Activated naive CD8-positive, alpha-beta T cell treated with anti-CD3 and anti-CD28 coated beads for 36 hours (primary cell): ENCODE results near the gene GCH1. TPM values are rescaled to one million over a fixed set of nuclear protein-coding genes. Genes with fewer than 3 reads are reported as not detected.
A peak's percentile ranks its signal among the peaks of the same experiment; 100 is the strongest.
"Not testable (repeated sequence)": the region's sequence is repeated elsewhere in the genome, so short reads cannot be mapped to it uniquely, and the experiment has no call there.

Experiments
- DNase-seq: peaks from one replicate; pipeline ENCODE4 v3.0.0; 2021
- H3K27ac Mint-ChIP-seq: one replicate; pipeline ENCODE4 v1.8.0; 2022; ENCODE audit warnings: mild to moderate bottlenecking, moderate library complexity, mixed read lengths
- H3K27me3 Mint-ChIP-seq: one replicate; pipeline ENCODE4 v1.8.0; 2022; ENCODE audit warnings: mild to moderate bottlenecking, mixed read lengths
- H3K36me3 Mint-ChIP-seq: one replicate; pipeline ENCODE4 v1.8.0; 2021; ENCODE audit warnings: mild to moderate bottlenecking, mixed read lengths
- H3K4me1 Mint-ChIP-seq: one replicate; pipeline ENCODE4 v1.8.0; 2021; ENCODE audit warnings: mixed read lengths
- H3K4me3 Mint-ChIP-seq: one replicate; pipeline ENCODE4 v1.8.0; 2022; ENCODE audit warnings: mild to moderate bottlenecking, moderate library complexity, mixed read lengths
- H3K9me3 Mint-ChIP-seq: one replicate; pipeline ENCODE4 v1.8.0; 2022; ENCODE audit warnings: mixed read lengths
- total RNA-seq, 2 experiments: library from RNA; stranded (reverse); gene quantifications; one replicate each; pipeline ENCODE4 v1.2.3, GENCODE V29; 2021

GCH1 gene
- total RNA-seq, 2 experiments from 2014 or later, result 45.9 to 47.5 TPM

DNA sequence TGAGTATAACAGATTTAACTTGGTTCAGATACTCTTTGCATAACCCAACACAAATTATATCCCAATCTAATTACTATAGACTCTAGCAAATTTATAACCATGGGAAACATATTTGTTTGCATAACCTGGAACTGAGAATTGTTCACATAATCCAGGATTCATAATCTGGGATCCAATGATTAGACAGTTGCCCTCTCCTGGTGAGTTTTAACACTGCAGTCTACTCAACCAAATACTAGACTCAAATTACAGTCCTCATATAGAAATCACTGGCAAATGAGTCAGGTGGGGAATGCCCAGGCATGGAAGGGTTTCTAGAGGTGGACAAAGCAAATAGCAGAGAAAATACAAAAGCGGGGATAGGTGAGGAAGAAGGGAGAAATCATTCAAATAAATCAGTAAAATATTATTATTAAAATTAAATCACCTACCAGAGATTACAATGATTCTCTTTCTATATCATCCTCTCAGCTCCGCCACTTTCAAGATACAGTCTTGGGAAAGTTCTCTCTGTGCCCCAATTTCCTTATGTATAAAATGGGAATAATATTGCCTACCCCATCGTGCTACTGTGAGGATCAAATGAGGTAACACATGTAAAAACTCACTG, 9.4 kb downstream of the GCH1 start:
- Mint-ChIP-seq H3K9me3 (no peaks in the 10 kb centered on the region), H3K4me1 (peaks cover 39% of the 10 kb centered on the region), H3K4me3 (no peak overlapping the region), H3K36me3 (peaks cover 13% of the 10 kb centered on the region), H3K27ac (no peak overlapping the region), H3K27me3 (no peaks in the 10 kb centered on the region)
- no peak for DNase-seq

- Mint-ChIP-seq H3K9me3 (no peaks in the 10 kb centered on the region), H3K27ac (no peak overlapping the region), H3K27me3 (no peaks in the 10 kb centered on the region), H3K36me3 (peaks cover 7% of the 10 kb centered on the region), H3K4me1 (peaks cover 45% of the 10 kb centered on the region), H3K4me3 (no peak overlapping the region)
- DNase-seq, result no peak
Measured at GRCh38 chr14:54891471-54892245, 11.0 kb downstream of the GCH1 start.

DNA sequence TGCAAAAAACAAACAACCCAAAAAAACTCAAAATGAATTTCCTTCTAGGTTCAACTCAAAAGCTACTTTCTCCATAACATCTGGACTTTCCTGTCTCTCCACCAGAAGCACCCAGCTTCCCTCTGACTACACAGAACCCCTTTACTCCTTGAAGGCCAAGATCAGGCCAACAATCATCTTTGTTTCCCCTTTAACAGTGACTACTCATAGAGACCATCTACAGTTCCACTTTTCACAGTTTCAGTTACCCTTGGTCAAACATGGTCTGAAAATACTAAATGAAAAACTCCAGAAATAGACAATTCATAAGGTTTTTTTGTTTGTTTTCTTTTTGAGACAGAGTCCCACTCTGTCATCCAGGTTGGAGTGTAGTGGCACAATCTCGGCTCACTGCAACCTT, 11.8 kb downstream of the GCH1 start:
- DNase-seq, result no peak
- Mint-ChIP-seq H3K27ac (no peak overlapping the region), H3K27me3 (no peaks in the 10 kb centered on the region), H3K36me3 (peaks cover 4% of the 10 kb centered on the region), H3K9me3 (no peaks in the 10 kb centered on the region), H3K4me1 (peaks cover 43% of the 10 kb centered on the region), H3K4me3 (no peak overlapping the region)

DNA sequence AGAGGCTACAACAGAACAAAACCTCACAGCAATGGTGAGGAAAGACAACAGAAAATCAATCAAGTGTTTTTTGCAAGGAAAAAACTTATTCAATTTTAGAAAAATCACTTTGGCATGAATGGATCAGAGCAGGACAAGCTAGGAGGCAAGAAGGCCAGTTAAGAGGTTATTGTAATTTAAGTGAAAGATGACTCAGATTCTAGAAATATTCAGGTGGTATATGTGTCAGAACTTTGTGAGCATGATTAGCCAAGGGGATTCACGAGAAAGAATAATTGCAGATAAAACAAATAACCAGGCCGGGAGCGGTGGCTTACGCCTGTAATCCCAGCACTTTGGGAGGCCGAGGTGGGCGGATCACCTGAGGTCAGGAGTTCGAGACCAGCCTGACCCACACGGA, 12.7 kb downstream of the GCH1 start:
- no peak overlapping the region for H3K27ac Mint-ChIP-seq
- H3K27me3 Mint-ChIP-seq, result no peaks in the 10 kb centered on the region
- peaks cover 3% of the 10 kb centered on the region for H3K36me3 Mint-ChIP-seq
- no peak for DNase-seq
- H3K4me1 Mint-ChIP-seq, result peaks cover 38% of the 10 kb centered on the region
- no peak overlapping the region for H3K4me3 Mint-ChIP-seq
- H3K9me3 Mint-ChIP-seq, result no peaks in the 10 kb centered on the region

GRCh38 chr14:54882521-54882920, 20.1 kb downstream of the GCH1 start:
- Mint-ChIP-seq H3K27me3 (no peaks in the 10 kb centered on the region), H3K9me3 (no peaks in the 10 kb centered on the region), H3K4me1 (peaks cover 49% of the 10 kb centered on the region), H3K4me3 (peak overlapping the region; percentile 83), H3K36me3 (peaks cover 12% of the 10 kb centered on the region), H3K27ac (peak overlapping the region; percentile 99)
- DNase-seq, result no peak

DNA sequence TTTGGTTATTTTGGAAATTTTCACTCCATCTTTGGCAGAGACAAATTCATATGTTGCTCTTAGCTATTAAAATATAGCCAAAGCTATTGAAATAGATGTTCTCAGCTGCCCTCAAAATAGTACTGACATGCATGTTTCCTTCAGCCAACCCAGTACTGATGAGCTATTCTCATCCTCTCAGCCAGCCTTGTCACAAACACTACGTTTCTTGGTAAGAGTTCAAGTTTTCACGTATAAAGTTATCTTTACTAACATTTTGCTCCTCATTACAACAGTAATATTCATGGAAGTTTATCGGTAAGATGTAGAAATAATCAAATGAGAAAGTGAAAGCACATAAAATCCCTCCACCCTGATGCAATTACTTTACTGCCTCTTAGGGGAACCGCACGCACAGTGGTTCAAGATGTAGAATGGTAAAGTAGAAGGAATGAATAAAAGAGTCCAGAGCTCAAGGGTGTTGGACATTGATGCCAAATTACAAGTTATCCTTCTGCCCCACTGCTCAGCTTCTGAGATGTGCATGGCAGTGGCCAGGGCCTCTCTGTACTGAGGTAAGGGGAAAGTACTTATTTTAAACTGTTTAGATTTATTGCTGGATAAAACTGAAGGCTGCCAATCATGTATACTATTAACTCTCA, 20.7 kb downstream of the GCH1 start:
- Mint-ChIP-seq H3K4me3 (peak overlapping the region; percentile 83), H3K27me3 (no peaks in the 10 kb centered on the region), H3K9me3 (no peaks in the 10 kb centered on the region), H3K27ac (peak overlapping the region; percentile 99), H3K4me1 (peaks cover 53% of the 10 kb centered on the region), H3K36me3 (peaks cover 12% of the 10 kb centered on the region)
- peak; percentile 22 for DNase-seq

DNA sequence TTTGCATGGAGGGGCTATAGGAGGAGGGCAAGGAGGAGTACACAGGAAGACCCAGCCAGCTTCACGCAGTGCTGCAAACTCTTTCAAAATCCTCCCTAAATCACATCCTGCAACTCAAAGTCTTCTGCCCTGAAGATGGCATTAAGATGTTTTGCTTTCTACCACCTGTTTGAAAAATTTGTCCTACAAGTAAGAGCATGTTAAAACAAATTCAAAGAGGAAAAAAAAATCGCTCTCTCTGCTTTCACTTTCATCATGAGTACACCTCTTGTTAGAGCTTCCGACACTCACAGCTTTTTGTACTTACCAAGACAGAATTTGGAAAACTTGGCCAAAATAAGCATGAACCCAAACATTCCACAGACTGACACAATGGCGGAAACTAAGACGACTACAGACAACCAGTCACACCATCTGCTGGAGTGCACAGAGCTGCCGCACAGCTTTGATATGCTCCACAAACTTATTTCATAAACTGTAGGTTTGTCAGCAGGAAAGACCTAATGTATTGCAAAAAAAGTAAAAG, 21.3 kb downstream of the GCH1 start:
- H3K36me3 Mint-ChIP-seq, result peaks cover 12% of the 10 kb centered on the region
- H3K27ac Mint-ChIP-seq, result peak overlapping the region; percentile 99
- peak; percentile 26 for DNase-seq
- H3K27me3 Mint-ChIP-seq, result no peaks in the 10 kb centered on the region
- no peaks in the 10 kb centered on the region for H3K9me3 Mint-ChIP-seq
- H3K4me1 Mint-ChIP-seq, result peaks cover 50% of the 10 kb centered on the region
- H3K4me3 Mint-ChIP-seq, result peak overlapping the region; percentile 83

GRCh38 chr14:54877703-54878021, 25.0 kb downstream of the GCH1 start:
- H3K4me3 Mint-ChIP-seq, result no peak overlapping the region
- H3K36me3 Mint-ChIP-seq, result peaks cover 20% of the 10 kb centered on the region
- no peak for DNase-seq
- H3K9me3 Mint-ChIP-seq, result peaks cover 7% of the 10 kb centered on the region
- peaks cover 35% of the 10 kb centered on the region for H3K4me1 Mint-ChIP-seq
- H3K27ac Mint-ChIP-seq, result no peak overlapping the region
- no peaks in the 10 kb centered on the region for H3K27me3 Mint-ChIP-seq

GRCh38 chr14:54877015-54877702, 25.5 kb downstream of the GCH1 start:
- Mint-ChIP-seq H3K27ac (no peak overlapping the region), H3K4me3 (no peak overlapping the region), H3K27me3 (no peaks in the 10 kb centered on the region), H3K4me1 (peaks cover 30% of the 10 kb centered on the region), H3K36me3 (peaks cover 17% of the 10 kb centered on the region), H3K9me3 (peaks cover 7% of the 10 kb centered on the region)
- DNase-seq, result no peak

- H3K27ac Mint-ChIP-seq, H3K9me3 Mint-ChIP-seq, H3K27me3 Mint-ChIP-seq, H3K4me3 Mint-ChIP-seq, DNase-seq: not testable (repeated sequence)
- Mint-ChIP-seq H3K4me1 (peaks cover 28% of the 10 kb centered on the region), H3K36me3 (peaks cover 20% of the 10 kb centered on the region)
Measured at GRCh38 chr14:54875648-54876047, 27.0 kb downstream of the GCH1 start.

DNA sequence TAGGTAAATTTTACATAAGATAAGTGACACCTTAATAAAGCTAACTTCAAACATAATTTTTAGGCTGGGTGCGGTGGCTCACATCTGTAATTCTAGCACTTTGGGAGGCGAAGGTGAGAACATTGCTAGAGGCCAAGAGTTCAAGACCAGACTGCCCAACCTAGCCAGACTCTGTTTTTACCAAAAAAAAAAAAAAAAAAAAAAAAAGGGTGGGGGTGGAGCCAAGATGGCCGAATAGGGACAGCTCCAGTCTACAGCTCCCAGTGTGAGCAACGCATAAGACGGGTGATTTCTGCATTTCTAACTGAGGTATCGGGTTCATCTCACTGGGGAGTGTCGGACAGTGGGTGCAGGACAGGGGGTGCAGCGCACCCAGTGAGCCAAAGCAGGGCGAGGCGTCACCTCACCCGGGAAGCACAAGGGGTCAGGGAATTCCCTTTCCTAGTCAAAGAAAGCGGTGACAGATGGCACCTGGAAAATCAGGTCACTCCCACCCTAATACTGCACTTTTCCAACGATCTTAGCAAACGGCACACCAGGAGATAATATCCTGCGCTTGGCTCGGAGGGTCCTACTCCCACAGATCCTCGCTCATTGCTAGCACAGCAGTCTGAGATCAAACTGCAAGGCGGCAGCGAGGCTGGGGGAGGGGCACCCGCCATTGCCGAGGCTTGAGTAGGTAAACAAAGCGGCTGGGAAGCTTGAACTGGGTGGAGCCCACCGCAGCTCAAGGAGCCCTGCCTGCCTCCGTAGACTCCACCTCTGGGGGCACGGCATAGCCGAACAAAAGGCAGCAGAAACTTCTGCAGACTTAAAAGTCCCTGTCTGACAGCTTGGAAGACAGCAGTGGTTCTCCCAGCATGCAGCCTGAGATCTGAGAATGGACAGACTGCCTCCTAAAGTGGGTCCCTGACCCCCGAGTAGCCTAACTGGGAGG, 32.2 kb downstream of the GCH1 start:
- peak overlapping the region; percentile 45 for H3K27ac Mint-ChIP-seq
- H3K27me3 Mint-ChIP-seq, H3K9me3 Mint-ChIP-seq, DNase-seq: not testable (repeated sequence)
- H3K4me3 Mint-ChIP-seq, result peak overlapping the region; percentile 60
- H3K4me1 Mint-ChIP-seq, result peaks cover 23% of the 10 kb centered on the region
- H3K36me3 Mint-ChIP-seq, result peaks cover 12% of the 10 kb centered on the region

- peaks cover 13% of the 10 kb centered on the region for H3K36me3 Mint-ChIP-seq
- no peak overlapping the region for H3K4me3 Mint-ChIP-seq
- H3K9me3 Mint-ChIP-seq, result no peaks in the 10 kb centered on the region
- H3K4me1 Mint-ChIP-seq, result peaks cover 22% of the 10 kb centered on the region
- H3K27ac Mint-ChIP-seq, result no peak overlapping the region
- DNase-seq, result no peak
- H3K27me3 Mint-ChIP-seq, result no peaks in the 10 kb centered on the region
Measured at GRCh38 chr14:54867011-54867410, 35.6 kb downstream of the GCH1 start.

DNA sequence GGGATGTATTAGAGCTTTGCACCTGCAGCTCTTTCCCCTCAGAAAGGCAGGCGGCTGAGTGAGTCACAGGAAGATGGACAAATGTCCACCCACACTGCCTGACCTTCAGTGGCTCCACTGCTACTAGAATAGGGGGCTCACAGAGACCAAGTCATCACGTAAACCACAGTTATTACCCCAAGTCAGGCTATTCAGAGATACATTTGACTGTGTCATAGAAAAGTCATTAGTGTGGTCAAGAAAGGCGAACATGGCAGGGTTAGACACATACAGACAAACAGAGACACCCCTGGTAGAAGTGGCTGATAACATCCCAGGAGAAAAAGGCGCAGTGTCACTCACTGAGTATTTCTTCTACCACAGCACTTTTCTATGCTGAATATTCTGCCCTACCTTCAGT, 36.0 kb downstream of the GCH1 start:
- Mint-ChIP-seq H3K36me3 (peaks cover 13% of the 10 kb centered on the region), H3K4me1 (peaks cover 20% of the 10 kb centered on the region), H3K27ac (peak overlapping the region; percentile 11), H3K27me3 (no peaks in the 10 kb centered on the region), H3K9me3 (no peaks in the 10 kb centered on the region), H3K4me3 (no peak overlapping the region)
- no peak for DNase-seq

DNA sequence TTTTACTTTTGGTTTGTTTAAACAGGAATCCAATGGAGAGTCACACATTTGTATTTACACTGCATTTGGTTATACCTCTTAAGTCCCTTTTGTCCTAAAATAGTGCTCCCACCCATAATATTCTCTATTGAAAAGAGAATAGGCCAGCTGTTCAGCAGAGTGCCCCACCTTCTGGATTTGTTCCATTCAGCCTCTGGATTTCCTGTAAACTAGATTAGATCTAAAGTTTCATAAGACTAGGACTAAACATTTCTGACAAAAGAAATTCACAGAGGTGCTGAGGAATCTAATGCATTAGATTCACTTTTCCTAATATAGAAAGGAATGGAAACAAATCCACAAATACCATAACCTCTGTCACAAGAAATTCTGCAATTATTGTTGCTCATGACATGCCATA, 38.1 kb downstream of the GCH1 start:
- no peak for DNase-seq
- Mint-ChIP-seq H3K27me3 (no peaks in the 10 kb centered on the region), H3K4me1 (peaks cover 12% of the 10 kb centered on the region), H3K27ac (no peak overlapping the region), H3K9me3 (no peaks in the 10 kb centered on the region), H3K36me3 (peaks cover 10% of the 10 kb centered on the region), H3K4me3 (no peak overlapping the region)
